ENCODE measurements around the gene GPRC5D. TPM values are rescaled to one million over a fixed set of nuclear protein-coding genes. Genes with fewer than 3 reads are reported as not detected.

Gene GPRC5D
- total RNA-seq, 3 donors from 2014 or later: not detected

- TF ChIP-seq CTCF (IDR thresholded peaks at IDR 0.05): no peak
- ATAC-seq: peak; percentile 26
- no peaks in the 10 kb centered on the region for H3K9me3 ChIP-seq
- no peak overlapping the region for H3K4me3 ChIP-seq
- peaks cover 4% of the 10 kb centered on the region for H3K4me1 ChIP-seq (ENCODE audit: low read depth)
- intact Hi-C loops (cut with DNase I, micrococcal nuclease): no loop called here
- H3K36me3 ChIP-seq (ENCODE audit: low read depth): no peaks in the 10 kb centered on the region
- no peak for DNase-seq
Observed at GRCh38 chr12:12979731-12980259, 27.8 kb upstream of the GPRC5D start.

- no peak for TF ChIP-seq CTCF (IDR thresholded peaks at IDR 0.05)
- intact Hi-C loops (cut with DNase I, micrococcal nuclease): no loop called here
- Histone ChIP-seq H3K4me1 (ENCODE audit: low read depth) (peaks cover 4% of the 10 kb centered on the region), H3K9me3 (no peaks in the 10 kb centered on the region), H3K4me3 (no peak overlapping the region), H3K36me3 (ENCODE audit: low read depth) (no peaks in the 10 kb centered on the region)
- DNase-seq: no peak
- no peak for ATAC-seq
Observed at GRCh38 chr12:12979126-12979525, 27.2 kb upstream of the GPRC5D start.

GRCh38 chr12:12977231-12977630 lies 25.3 kb upstream of the GPRC5D start:
- H3K4me3 ChIP-seq: no peak overlapping the region
- TF ChIP-seq CTCF (IDR thresholded peaks at IDR 0.05): no peak
- H3K9me3 ChIP-seq: peaks cover 3% of the 10 kb centered on the region
- intact Hi-C loops (cut with DNase I, micrococcal nuclease): no loop called here
- H3K4me1 ChIP-seq (ENCODE audit: low read depth): no peaks in the 10 kb centered on the region
- no peaks in the 10 kb centered on the region for H3K36me3 ChIP-seq (ENCODE audit: low read depth)
- no peak for ATAC-seq
- no peak for DNase-seq

GRCh38 chr12:12976366-12976765 lies 24.4 kb upstream of the GPRC5D start:
- no peak for TF ChIP-seq CTCF (IDR thresholded peaks at IDR 0.05)

GRCh38 chr12:12975322-12976077 lies 23.5 kb upstream of the GPRC5D start:
- intact Hi-C loops (cut with DNase I, micrococcal nuclease): no loop called here

More at GRCh38 chr12:12976366-12976765, 24.4 kb upstream of the GPRC5D start:
- no peaks in the 10 kb centered on the region for H3K4me1 ChIP-seq (ENCODE audit: low read depth)
- intact Hi-C loops (cut with DNase I, micrococcal nuclease): no loop called here
- no peak for DNase-seq
- no peak overlapping the region for H3K4me3 ChIP-seq
- peaks cover 3% of the 10 kb centered on the region for H3K9me3 ChIP-seq
- no peaks in the 10 kb centered on the region for H3K36me3 ChIP-seq (ENCODE audit: low read depth)
- peak; percentile 62 for ATAC-seq

More at GRCh38 chr12:12975322-12976077, 23.5 kb upstream of the GPRC5D start:
- Histone ChIP-seq H3K36me3 (ENCODE audit: low read depth) (no peaks in the 10 kb centered on the region), H3K4me1 (ENCODE audit: low read depth) (no peaks in the 10 kb centered on the region), H3K4me3 (no peak overlapping the region), H3K9me3 (peaks cover 3% of the 10 kb centered on the region)
- DNase-seq (peak in 2 of 3 donors; percentile 54 to 71), ATAC-seq (peak; percentile 83)
- TF ChIP-seq CTCF (IDR thresholded peaks at IDR 0.05): no peak
